ENCODE data around the gene RIN1.
"Not testable (repeated sequence)": the region's sequence is repeated elsewhere in the genome, so short reads cannot be mapped to it uniquely, and the experiment has no call there.

RIN1 gene

DNA sequence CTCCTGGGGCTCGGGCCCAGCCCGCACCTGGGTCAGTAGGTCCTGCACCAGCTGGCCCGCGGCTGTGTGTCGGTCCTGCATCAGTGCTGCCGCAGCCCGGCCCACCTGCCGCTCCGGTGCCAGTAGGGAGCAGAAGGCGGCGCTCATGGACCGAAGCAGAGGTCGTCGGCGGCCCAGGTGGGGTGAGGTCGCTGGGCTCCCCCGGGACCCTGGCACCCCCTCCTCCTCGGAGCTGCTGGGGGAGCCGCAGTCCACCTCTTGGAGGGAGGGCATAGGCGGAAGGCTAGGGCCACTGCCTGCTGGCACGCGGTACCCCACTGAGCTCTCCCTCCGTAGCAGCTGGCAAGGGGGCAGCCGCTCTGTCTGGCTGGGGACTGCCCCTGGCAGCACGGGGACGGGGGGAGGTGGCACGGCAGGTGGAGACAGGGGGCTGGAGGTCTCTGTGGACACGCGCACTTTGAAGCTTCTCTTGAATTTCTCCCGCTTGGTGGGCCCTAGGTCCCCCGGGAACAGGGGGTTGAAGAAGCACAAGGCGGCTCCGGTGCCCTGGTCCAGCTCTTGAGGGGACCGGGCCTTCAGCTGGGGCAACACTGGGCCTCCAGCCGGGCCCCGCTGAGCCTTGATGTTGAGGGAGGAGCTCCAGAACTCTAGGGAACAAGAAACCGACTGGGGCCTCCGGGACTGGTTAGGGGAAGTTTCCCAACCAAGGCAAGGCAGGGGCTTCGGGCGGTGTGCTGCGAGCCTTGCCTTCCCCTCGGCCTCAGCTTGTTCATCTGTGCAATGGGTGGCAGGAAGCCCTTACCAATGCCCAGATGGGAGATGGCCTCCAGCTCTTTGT lies 1.4 kb downstream of the RIN1 start:
- no peak for DNase-seq

DNA sequence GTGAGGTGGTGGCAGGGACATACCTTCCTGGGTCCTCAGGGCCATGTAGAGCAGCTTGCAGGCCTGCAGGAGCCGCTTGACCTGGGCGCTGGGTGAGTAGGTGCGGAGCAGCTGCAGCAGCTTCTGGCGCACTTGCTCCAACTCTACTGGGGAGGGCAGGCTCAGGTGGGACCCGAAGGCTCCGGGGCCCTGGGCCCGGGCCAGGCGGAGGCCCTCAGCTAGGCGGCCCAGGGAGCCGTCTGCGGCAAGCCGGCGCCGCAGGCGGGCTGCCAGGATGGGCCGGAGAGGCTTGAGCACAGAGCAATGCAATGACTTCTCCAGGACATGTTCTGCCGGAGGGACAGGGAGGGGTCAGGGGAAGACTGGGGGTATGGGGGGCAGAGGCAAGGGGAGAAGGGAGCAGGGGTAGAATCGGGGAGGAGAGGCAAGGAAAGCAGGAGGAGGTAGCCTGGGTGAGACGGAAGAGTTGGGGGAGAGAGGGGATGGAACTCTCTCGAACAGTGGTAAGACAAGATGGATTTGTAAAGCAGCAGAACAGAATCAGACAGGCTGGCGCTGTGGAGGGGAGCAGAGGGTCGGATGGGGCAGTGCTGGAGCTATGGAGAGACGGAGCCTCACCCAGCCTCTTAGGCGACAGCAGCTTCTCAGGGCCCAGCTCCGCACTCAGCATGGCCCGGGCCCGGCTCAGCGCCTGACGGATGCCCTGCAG lies 2.2 kb downstream of the RIN1 start:
- no peak for DNase-seq

- DNase-seq, result no peak
Observed at GRCh38 chr11:66333220-66333877, 2.9 kb downstream of the RIN1 start.

GRCh38 chr11:66332371-66333219 lies 3.6 kb downstream of the RIN1 start:
- no peak for DNase-seq

GRCh38 chr11:66331542-66332370 lies 4.5 kb downstream of the RIN1 start:
- DNase-seq, result no peak

- no peak for DNase-seq
Observed at GRCh38 chr11:66330931-66331330, 5.3 kb downstream of the RIN1 start.

- no peak for DNase-seq
Observed at GRCh38 chr11:66329165-66329673, 7.0 kb downstream of the RIN1 start.

DNA sequence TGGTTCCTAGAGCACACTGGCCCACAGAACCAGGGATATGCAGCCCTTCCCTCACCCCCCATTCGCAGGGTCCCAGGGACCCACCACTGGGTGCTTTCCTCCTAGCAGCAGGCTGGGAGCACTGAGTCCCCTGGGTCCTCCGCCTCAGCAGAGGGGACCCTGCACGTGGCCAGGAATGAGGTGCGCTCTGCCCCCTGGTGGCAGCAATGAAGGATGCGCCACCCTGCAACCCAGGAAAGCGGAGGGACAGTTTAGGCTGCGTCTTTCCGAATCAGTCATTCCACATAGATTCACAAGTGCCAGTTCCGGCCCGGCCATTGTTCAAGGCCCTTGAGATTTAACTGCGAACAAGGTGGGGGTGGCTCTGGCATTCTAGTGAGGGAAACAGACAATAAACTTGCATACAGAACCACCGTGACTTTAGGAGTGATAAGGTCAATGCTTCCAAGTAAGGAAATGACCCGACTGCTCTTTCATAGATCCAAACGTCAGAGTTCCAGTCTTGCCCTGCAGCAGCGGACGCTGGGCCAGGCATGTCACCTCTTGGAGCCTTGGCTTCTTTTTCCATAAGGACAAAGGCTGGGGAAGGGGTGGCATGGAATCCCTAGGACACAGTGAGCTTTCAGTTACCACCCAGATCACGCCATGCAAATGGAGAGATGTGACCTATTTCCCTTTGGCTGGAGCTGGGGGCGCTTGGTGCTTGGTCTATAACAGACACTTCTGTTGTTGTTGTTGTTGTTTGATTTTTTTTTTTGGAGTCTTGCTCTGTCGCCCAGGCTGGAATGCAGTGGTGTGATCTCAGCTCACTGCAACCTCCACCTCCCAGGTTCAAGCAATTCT lies 7.7 kb downstream of the RIN1 start:
- peak; percentile 81 for DNase-seq

GRCh38 chr11:66328031-66328301 lies 8.3 kb downstream of the RIN1 start:
- DNase-seq, result peak; percentile 48

DNA sequence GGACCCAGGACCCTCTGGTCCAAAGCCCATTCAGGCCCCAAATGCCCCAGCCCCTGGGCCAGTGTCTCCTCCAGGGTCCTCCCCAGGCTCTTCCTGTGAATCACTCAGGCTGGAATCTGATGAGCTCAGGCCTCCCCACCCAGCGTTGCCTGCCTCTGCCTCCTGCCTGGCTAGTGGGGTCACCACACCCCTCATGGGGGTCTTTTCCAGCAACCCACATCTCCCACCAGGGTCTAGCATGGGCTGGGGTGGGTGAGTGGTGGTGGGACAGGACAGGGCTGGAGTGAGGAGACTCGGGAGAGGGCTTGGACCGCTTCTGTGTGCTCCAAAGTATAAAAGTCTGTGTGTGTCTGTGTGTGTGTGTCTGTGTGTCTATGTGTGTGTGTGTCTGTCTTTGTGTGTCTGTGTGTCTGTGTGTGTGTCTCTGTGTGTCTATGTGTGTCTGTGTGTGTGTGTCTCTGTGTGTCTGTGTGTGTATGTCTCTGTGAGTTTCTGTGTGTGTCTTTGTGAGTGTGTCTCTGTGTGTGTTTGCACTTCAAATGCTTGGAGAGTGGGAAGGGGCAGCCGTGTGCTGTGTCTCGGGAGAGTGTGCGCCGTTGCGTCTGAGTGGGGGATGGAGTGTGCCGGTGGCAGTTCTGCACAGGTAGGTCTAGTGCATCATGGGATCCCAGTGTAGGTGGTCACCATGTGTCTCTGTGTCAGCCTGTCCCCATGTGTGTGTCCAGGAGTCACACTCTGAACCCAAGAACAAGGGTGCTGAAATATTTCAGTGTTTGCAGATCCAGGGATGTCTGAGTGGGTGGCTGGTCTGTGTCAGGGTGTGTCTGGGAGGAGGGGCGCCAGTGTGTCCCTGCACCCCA lies 8.8 kb downstream of the RIN1 start:
- DNase-seq, result no peak

- no peak for DNase-seq
Observed at GRCh38 chr11:66326261-66327111, 9.7 kb downstream of the RIN1 start.

DNA sequence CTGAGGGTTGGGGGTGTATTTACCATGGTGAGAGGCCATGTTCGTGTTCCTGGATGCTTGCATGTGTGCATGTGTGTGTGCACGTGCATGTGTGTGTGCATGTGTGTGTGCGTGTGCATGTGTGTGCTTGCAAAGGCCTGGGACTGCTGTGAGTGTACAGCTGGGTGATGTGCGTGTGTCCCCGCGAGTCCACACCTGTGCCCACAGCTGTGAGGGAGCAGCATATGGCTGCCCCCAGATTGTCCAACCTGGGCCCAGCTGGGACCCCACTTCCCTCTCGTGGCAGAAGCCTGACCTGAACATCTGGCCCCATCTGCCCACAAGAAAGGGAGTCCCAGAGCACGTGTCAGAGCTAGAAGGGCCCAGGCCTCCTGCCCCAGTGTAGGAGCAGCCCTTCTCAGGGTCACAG lies 11.0 kb downstream of the RIN1 start:
- no peak for DNase-seq

GRCh38 chr11:66324664-66325063 lies 11.6 kb downstream of the RIN1 start:
- no peak for DNase-seq

GRCh38 chr11:66323684-66324083 lies 12.6 kb downstream of the RIN1 start:
- DNase-seq, result no peak

GRCh38 chr11:66322732-66323427 lies 13.4 kb downstream of the RIN1 start:
- no peak for DNase-seq

DNA sequence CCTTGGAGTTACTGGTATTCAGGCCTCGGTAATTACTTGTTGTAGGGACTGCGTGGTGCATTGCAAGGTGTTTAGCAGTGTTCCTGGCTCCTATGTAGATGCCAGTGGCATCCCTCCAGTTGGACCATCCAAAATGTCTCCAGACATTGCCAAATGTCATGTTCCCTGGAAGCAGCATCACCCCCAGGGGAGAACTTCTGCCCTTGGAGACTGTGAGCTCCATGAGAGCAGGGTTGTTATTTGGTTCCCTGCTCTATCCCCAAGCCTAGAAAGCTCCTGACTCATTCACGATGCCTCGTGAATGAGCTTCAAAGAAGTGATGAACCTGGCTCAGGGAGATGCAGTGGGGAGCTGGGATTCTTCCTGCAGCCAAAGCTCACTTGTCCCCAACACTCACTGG lies 14.6 kb downstream of the RIN1 start:
- no peak for DNase-seq

DNA sequence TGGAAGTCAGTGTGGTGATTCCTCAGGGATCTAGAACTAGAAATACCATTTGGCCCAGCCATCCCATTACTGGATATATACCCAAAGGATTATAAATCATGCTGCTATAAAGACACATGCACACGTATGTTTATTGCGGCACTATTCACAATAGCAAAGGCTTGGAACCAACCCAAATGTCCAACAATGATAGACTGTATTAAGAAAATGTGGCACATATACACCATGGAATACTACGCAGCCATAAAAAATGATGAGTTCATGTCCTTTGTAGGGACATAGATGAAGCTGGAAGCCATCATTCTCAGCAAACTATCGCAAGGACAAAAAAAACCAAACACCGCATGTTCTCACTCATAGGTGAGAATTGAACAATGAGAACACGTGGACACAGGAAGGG lies 15.5 kb downstream of the RIN1 start:
- not testable (repeated sequence) for DNase-seq

DNA sequence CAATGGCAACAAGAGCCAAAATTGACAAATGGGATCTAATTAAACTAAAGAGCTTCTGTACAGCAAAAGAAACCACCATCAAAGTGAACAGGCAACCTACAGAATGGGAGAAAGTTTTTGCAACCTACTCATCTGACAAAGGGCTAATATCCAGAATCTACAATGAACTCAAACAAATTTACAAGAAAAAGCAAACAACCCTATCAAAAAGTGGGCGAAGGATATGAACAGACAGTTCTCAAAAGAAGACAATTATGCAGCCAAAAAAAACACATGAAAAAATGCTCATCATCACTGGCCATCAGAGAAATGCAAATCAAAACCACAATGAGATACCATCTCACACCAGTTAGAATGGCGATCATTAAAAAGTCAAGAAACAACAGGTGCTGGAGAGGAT lies 15.9 kb downstream of the RIN1 start:
- DNase-seq, result not testable (repeated sequence)

Measured in activated gamma-delta T cell treated with Interleukin-2 at 50 U/mL for 16 hours (primary cell).